SW 1271 (cell line): ENCODE measurements around the gene SCP2D1.

Experiments used
- DNase-seq, 2 experiments: peaks; one replicate each; lab custom pipeline; 2025; lab: John Stamatoyannopoulos, UW

SCP2D1 gene

GRCh38 chr20:18815194-18815942, 1.8 kb downstream of the SCP2D1 start:
- no peak for DNase-seq

GRCh38 chr20:18822832-18823231, 9.2 kb downstream of the SCP2D1 start:
- DNase-seq: no peak

GRCh38 chr20:18831830-18832499, 18.4 kb downstream of the SCP2D1 start:
- no peak for DNase-seq

- no peak for DNase-seq
Observed at GRCh38 chr20:18832546-18833200, 19.1 kb downstream of the SCP2D1 start.

GRCh38 chr20:18835466-18836256, 22.1 kb downstream of the SCP2D1 start:
- no peak for DNase-seq

- no peak for DNase-seq
Observed at GRCh38 chr20:18837718-18838117, 24.1 kb downstream of the SCP2D1 start.

GRCh38 chr20:18839507-18840247, 26.1 kb downstream of the SCP2D1 start:
- no peak for DNase-seq

- DNase-seq: no peak
Observed at GRCh38 chr20:18840248-18840645, 26.7 kb downstream of the SCP2D1 start.

- no peak for DNase-seq
Observed at GRCh38 chr20:18845017-18845416, 31.4 kb downstream of the SCP2D1 start.

- DNase-seq: no peak
Observed at GRCh38 chr20:18847226-18847755, 33.7 kb downstream of the SCP2D1 start.

GRCh38 chr20:18849131-18849530, 35.5 kb downstream of the SCP2D1 start:
- no peak for DNase-seq

- DNase-seq: no peak
Observed at GRCh38 chr20:18851629-18852028, 38.0 kb downstream of the SCP2D1 start.

- DNase-seq: no peak
Observed at GRCh38 chr20:18852318-18852717, 38.7 kb downstream of the SCP2D1 start.

GRCh38 chr20:18853216-18853615, 39.6 kb downstream of the SCP2D1 start:
- DNase-seq: no peak

- DNase-seq: no peak
Observed at GRCh38 chr20:18853946-18854646, 40.5 kb downstream of the SCP2D1 start.

GRCh38 chr20:18855882-18856281, 42.3 kb downstream of the SCP2D1 start:
- no peak for DNase-seq

- no peak for DNase-seq
Observed at GRCh38 chr20:18856873-18857272, 43.3 kb downstream of the SCP2D1 start.

- DNase-seq: no peak
Observed at GRCh38 chr20:18857640-18858039, 44.1 kb downstream of the SCP2D1 start.

- DNase-seq: no peak
Observed at GRCh38 chr20:18858816-18859215, 45.2 kb downstream of the SCP2D1 start.
